AG09319 (cell line): ENCODE data around the gene OTUD3.

ENCODE experiments used
- DNase-seq: peaks from one replicate; pipeline ENCODE4 v3.0.0-alpha.2; 2010; ENCODE audit warnings: low read depth; ENCODE audit errors: extremely low read depth
- TF ChIP-seq, protein P1 (sequence below): IDR thresholded peaks from 2 replicates; pipeline ENCODE4 v1.5.1; 2011; ENCODE audit warnings: low read depth, mild to moderate bottlenecking, inconsistent platforms, low read length, moderate library complexity

Gene OTUD3

GRCh38 chr1:19850214-19850613 lies 32.0 kb upstream of the OTUD3 start:
- DNase-seq = no peak
- TF ChIP-seq, protein P1, sequence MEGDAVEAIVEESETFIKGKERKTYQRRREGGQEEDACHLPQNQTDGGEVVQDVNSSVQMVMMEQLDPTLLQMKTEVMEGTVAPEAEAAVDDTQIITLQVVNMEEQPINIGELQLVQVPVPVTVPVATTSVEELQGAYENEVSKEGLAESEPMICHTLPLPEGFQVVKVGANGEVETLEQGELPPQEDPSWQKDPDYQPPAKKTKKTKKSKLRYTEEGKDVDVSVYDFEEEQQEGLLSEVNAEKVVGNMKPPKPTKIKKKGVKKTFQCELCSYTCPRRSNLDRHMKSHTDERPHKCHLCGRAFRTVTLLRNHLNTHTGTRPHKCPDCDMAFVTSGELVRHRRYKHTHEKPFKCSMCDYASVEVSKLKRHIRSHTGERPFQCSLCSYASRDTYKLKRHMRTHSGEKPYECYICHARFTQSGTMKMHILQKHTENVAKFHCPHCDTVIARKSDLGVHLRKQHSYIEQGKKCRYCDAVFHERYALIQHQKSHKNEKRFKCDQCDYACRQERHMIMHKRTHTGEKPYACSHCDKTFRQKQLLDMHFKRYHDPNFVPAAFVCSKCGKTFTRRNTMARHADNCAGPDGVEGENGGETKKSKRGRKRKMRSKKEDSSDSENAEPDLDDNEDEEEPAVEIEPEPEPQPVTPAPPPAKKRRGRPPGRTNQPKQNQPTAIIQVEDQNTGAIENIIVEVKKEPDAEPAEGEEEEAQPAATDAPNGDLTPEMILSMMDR = no peak

DNA sequence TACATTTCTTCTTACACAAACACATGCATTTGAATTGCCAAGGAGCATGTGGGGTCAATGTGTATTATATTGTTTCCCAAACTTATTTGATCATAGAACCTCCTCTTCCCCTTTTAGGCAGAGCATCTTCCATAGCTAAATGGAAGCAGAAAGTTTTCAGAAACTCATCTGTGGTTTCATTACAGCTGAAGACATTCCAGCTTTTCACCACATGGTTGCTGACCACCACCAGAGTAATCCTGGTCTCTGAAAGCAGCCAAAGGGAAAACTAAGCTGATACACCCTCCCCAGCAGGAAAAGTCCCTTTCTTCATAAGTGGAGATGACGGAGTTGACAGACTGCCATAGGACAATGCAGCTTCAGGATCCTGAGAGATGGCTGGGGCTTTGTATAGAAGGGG lies 30.2 kb upstream of the OTUD3 start:
- DNase-seq = no peak
- TF ChIP-seq, protein P1 = no peak; the same call in 1 of the 2 replicates

GRCh38 chr1:19854866-19855265 lies 27.3 kb upstream of the OTUD3 start:
- TF ChIP-seq, protein P1 = no peak
- DNase-seq = no peak

DNA sequence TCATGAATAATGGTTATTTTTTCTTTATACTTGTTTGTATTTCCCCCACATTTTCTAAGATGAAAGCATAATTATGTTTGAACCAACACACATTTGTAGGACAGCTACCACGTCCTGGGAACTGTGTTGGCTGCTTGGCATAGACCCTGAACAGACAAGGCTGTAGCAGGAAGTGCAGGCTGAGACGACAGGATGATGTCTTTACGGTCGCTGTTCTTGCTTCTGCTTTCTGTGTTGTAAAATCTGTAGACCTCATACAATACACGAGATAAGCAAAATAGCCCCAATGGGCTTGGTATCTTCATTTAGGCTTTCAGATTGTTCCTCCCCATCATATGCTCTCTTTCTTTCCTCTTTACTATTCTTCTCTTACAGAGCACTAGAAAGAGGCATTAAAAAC lies 23.3 kb upstream of the OTUD3 start:
- no peak for DNase-seq
- TF ChIP-seq, protein P1 = no peak

- DNase-seq = no peak
- TF ChIP-seq, protein P1 = no peak
Observed at GRCh38 chr1:19859876-19860275, 22.3 kb upstream of the OTUD3 start.

DNA sequence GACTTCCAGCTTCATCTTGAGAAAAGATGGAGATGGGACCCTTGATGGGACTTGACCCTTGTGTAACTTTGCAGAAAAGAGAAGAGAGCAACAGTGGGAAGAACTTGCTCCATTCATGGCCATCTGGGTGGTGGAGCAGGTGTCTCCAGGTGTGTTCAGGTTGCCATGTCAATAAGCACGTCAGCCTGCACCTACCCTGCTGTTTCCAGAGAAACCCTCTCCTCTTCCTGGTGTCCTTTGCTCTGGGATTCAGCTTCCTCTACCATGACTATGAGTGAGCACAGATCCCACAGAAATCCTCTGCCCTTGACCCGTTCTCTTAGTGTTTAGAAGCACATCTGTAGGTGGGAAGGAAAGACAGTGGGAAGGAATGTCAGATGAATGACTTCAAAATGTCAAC lies 21.8 kb upstream of the OTUD3 start:
- DNase-seq = no peak
- TF ChIP-seq, protein P1 = no peak

GRCh38 chr1:19861034-19861433 lies 21.2 kb upstream of the OTUD3 start:
- DNase-seq = no peak
- TF ChIP-seq, protein P1 = no peak
